NCI-H2171 (cell line): ENCODE data around the gene TCEAL5.
"Not testable (repeated sequence)": the region's sequence is repeated elsewhere in the genome, so short reads cannot be mapped to it uniquely, and the experiment has no call there.

ENCODE experiments used
- DNase-seq: peaks from one replicate; lab custom pipeline; 2025; lab: John Stamatoyannopoulos, UW

Gene TCEAL5

DNA sequence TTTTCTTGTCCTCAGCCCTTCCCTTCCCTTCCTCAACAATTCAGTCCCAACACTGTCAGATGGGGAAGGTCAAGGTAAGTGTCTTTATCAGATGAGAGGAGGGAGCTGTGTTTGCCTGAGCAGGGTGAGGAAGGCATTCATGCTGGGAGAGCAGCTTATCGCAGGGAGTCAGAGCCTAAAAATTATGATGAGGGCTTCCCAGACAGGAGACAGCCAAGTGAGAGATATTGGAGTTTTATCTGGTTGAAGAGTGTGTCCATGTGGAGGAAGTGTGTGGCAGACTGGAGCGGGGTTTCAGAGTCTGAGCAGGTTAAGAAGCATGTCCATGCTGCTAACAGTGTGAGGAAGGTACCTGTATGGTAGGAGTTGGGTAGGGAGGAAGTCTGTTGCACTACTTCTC lies 43.3 kb downstream of the TCEAL5 start:
- DNase-seq: no peak

GRCh38 chrX:103225918-103226317 lies 50.6 kb downstream of the TCEAL5 start:
- not testable (repeated sequence) for DNase-seq
